Fibroblast of the aortic adventitia (primary cell): ENCODE measurements around the gene SNAPIN. TPM values are rescaled to one million over a fixed set of nuclear protein-coding genes. Genes with fewer than 3 reads are reported as not detected.

Source experiments
- DNase-seq: peaks from one replicate; pipeline ENCODE4 v3.0.0-alpha.2; 2010; ENCODE audit warnings: low read depth
- H3K4me3 ChIP-seq: 2 replicates; pipeline ENCODE4 v1.5.1; 2011; ENCODE audit warnings: low read depth, mild to moderate bottlenecking, control low read depth, low read length, moderate library complexity
- CTCF ChIP-seq: IDR thresholded peaks from 2 replicates; pipeline ENCODE4 v1.5.1; 2011; ENCODE audit warnings: mild to moderate bottlenecking, low read length, control low read depth, inconsistent platforms; ENCODE audit not compliant: insufficient read depth
- small RNA-seq: library from RNA; depleted of rRNA; stranded (forward); fragments of <200 nt; gene quantifications from one replicate; pipeline ENCODE3, GENCODE V24; 2012
- total RNA-seq: library from RNA; depleted of rRNA; stranded (reverse); fragments of >200 nt; gene quantifications from 2 replicates; pipeline ENCODE4 v1.2.3, GENCODE V29; 2012; ENCODE audit warnings: low replicate concordance

SNAPIN gene
- total RNA-seq, 1 donor = 68.8 TPM

GRCh38 chr1:153705484-153705883 is 47.0 kb downstream of the SNAPIN start:
- DNase-seq = no peak
- TF ChIP-seq CTCF = no peak
- H3K4me3 ChIP-seq = no peak overlapping the region

DNA sequence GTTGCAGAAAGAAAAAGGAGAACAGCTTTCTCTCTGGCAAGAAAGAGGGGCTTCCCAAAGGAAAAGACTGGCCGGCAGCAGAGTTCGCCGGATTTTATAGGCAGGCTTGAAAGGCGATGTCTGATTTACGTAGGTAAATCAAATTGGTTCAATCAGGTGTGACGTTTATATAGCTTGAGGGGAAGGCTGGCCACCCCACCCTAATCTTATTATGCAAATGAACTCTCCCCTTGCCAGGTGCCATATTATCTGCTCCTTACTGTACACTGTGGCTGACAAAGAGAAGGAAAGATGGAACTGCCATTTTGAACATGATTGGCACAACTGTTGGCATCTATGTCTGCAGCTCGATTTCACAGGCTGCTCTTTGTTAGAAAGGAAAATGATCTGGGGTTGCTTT is 52.5 kb downstream of the SNAPIN start:
- no peak overlapping the region for H3K4me3 ChIP-seq
- DNase-seq = no peak
- TF ChIP-seq CTCF = no peak

Small RNAs within 50 kb of the gene (small RNA-seq; reads per million reads assigned to genes)
- gene MIR8083 (not detected), gene RN7SL372P (not detected)

Other genes with a start within 250 kb of the SNAPIN start
- gene S100A7A, start 242.2 kb upstream of the SNAPIN start, total RNA-seq = not detected in 2 replicates
- gene S100A7, start 198.1 kb upstream of the SNAPIN start, total RNA-seq = not detected in 2 replicates
- gene S100A6, start 122.7 kb upstream of the SNAPIN start, total RNA-seq = 681 and 1,303 TPM in 2 replicates
- gene S100A5, start 117.8 kb upstream of the SNAPIN start, total RNA-seq = 0.99 TPM in 1 of 2 replicates, not detected in the other
- gene S100A4, start 112.9 kb upstream of the SNAPIN start, total RNA-seq = 203 and 585 TPM in 2 replicates
- gene S100A3, start 109.4 kb upstream of the SNAPIN start, total RNA-seq = 4.3 TPM in 1 of 2 replicates, not detected in the other
- 3.3 TPM in 1 of 2 replicates, not detected in the other for gene S100A2, start 92.9 kb upstream of the SNAPIN start, total RNA-seq
- 159 and 406 TPM in 2 replicates for gene S100A16, start 45.6 kb upstream of the SNAPIN start, total RNA-seq
- gene S100A14, start 42.4 kb upstream of the SNAPIN start, total RNA-seq = 0.18 TPM in 1 of 2 replicates, not detected in the other
- 220 and 296 TPM in 2 replicates for gene S100A13, start 31.2 kb upstream of the SNAPIN start, total RNA-seq
- gene S100A1, start 30.3 kb upstream of the SNAPIN start, total RNA-seq = 0.54 and 2.9 TPM in 2 replicates
- 26.8 and 44.6 TPM in 2 replicates for gene CHTOP, start 24.6 kb upstream of the SNAPIN start, total RNA-seq
- 154 and 189 TPM in 2 replicates for gene ILF2, start 12.3 kb downstream of the SNAPIN start, total RNA-seq
- 1.5 and 24.0 TPM in 2 replicates for gene NPR1, start 20.0 kb downstream of the SNAPIN start, total RNA-seq
- 49.0 and 55.8 TPM in 2 replicates for gene INTS3, start 69.3 kb downstream of the SNAPIN start, total RNA-seq
- 11.5 and 113 TPM in 2 replicates for gene SLC27A3, start 116.7 kb downstream of the SNAPIN start, total RNA-seq